DOHH2 (cell line): ENCODE measurements around the gene CLPTM1L.

Experiments used
- EZH2phosphoT487 ChIP-seq: fragments of 200-600 bp; sonication (generic); IDR thresholded peaks from 2 replicates; pipeline ENCODE4 v1.6.1; 2017; ENCODE audit warnings: borderline replicate concordance, mild to moderate bottlenecking, antibody characterized with exemption, low read length, moderate library complexity, mixed read lengths
- TF ChIP-seq, protein P1 (sequence below): fragments of 200-600 bp; sonication (generic); IDR thresholded peaks from one replicate; pipeline ENCODE4 v1.5.1; 2014; ENCODE audit warnings: antibody characterized with exemption, mild to moderate bottlenecking, low read depth, low read length; ENCODE audit not compliant: poor library complexity, severe bottlenecking

DNA sequence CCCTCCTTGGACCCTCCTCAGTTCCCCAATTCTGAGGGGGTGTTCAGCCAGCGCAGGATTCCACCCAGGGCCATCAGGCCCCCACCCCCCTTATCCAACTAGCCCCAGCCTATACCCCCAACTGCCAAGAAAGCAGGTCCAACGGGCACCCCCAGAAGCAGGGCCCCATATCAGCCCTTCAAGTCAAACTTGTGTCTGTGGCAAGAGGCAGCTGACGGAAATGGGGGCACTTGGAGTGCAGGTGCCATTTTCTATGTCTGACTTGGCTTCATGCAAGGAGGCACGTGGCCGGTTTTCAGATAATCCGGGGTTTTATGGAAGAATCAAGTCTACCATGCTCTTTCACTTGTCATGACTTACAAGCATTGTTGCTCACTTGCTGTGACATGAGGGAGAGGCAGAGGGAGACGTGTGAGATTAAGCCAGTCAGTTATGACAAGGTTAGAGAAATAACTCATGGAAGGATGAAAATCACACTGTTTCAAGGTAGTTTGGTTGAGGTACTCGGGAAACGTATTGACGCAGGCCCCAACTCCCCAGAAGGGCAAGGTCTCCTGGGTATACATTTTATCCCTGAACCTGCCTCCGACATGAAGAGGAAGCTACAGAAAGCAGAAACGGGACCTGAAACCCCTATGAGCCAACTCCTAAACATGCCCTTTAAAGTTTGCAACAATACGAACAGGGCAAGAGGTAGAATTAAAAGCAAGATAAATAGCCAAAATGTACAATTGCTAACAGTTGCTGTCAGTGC, 26.5 kb upstream of the CLPTM1L start:
- TF ChIP-seq, protein P1, sequence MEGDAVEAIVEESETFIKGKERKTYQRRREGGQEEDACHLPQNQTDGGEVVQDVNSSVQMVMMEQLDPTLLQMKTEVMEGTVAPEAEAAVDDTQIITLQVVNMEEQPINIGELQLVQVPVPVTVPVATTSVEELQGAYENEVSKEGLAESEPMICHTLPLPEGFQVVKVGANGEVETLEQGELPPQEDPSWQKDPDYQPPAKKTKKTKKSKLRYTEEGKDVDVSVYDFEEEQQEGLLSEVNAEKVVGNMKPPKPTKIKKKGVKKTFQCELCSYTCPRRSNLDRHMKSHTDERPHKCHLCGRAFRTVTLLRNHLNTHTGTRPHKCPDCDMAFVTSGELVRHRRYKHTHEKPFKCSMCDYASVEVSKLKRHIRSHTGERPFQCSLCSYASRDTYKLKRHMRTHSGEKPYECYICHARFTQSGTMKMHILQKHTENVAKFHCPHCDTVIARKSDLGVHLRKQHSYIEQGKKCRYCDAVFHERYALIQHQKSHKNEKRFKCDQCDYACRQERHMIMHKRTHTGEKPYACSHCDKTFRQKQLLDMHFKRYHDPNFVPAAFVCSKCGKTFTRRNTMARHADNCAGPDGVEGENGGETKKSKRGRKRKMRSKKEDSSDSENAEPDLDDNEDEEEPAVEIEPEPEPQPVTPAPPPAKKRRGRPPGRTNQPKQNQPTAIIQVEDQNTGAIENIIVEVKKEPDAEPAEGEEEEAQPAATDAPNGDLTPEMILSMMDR: no peak
- TF ChIP-seq EZH2phosphoT487: no peak
